Measurements from ENCODE around the gene NLRP2B.
"Not testable (repeated sequence)": the region's sequence is repeated elsewhere in the genome, so short reads cannot be mapped to it uniquely, and the experiment has no call there.

The NLRP2B gene

GRCh38 chrX:57651169-57651919 lies 28.7 kb downstream of the NLRP2B start:
- Histone ChIP-seq H3K4me3 (ENCODE audit: low read depth, low read length) (peak overlapping the region; percentile 24; the same call in 1 of the 2 replicates), H3K27me3 (ENCODE audit: control insufficient read depth, insufficient read depth, low read length) (no peaks in the 10 kb centered on the region), H3K9me3 (ENCODE audit: control insufficient read depth, insufficient read depth, low read length) (peaks cover 39% of the 10 kb centered on the region), H3K27ac (ENCODE audit: low read depth, low read length) (no peak overlapping the region), H3K4me1 (ENCODE audit: control insufficient read depth, insufficient read depth, low read length) (peaks cover 17% of the 10 kb centered on the region), H3K36me3 (ENCODE audit: control insufficient read depth, insufficient read depth, low read length) (no peaks in the 10 kb centered on the region), H3K9ac (ENCODE audit: low read depth, low read length) (no peak overlapping the region)

GRCh38 chrX:57647020-57647419 lies 33.0 kb downstream of the NLRP2B start:
- H3K4me1 ChIP-seq (ENCODE audit: control insufficient read depth, insufficient read depth, low read length), result peaks cover 20% of the 10 kb centered on the region
- no peak overlapping the region for H3K9ac ChIP-seq (ENCODE audit: low read depth, low read length)
- no peaks in the 10 kb centered on the region for H3K36me3 ChIP-seq (ENCODE audit: control insufficient read depth, insufficient read depth, low read length)
- peaks cover 16% of the 10 kb centered on the region for H3K9me3 ChIP-seq (ENCODE audit: control insufficient read depth, insufficient read depth, low read length)
- H3K27ac ChIP-seq (ENCODE audit: low read depth, low read length), result peak overlapping the region; percentile 37
- no peak overlapping the region for H3K4me3 ChIP-seq (ENCODE audit: low read depth, low read length)
- no peaks in the 10 kb centered on the region for H3K27me3 ChIP-seq (ENCODE audit: control insufficient read depth, insufficient read depth, low read length)

GRCh38 chrX:57643698-57644097 lies 36.4 kb downstream of the NLRP2B start:
- Histone ChIP-seq H3K9me3 (ENCODE audit: control insufficient read depth, insufficient read depth, low read length) (peaks cover 32% of the 10 kb centered on the region), H3K4me1 (ENCODE audit: control insufficient read depth, insufficient read depth, low read length) (peaks cover 13% of the 10 kb centered on the region), H3K27me3 (ENCODE audit: control insufficient read depth, insufficient read depth, low read length) (no peaks in the 10 kb centered on the region), H3K4me3 (ENCODE audit: low read depth, low read length) (no peak overlapping the region), H3K27ac (ENCODE audit: low read depth, low read length) (no peak overlapping the region), H3K36me3 (ENCODE audit: control insufficient read depth, insufficient read depth, low read length) (no peaks in the 10 kb centered on the region), H3K9ac (ENCODE audit: low read depth, low read length) (no peak overlapping the region)

DNA sequence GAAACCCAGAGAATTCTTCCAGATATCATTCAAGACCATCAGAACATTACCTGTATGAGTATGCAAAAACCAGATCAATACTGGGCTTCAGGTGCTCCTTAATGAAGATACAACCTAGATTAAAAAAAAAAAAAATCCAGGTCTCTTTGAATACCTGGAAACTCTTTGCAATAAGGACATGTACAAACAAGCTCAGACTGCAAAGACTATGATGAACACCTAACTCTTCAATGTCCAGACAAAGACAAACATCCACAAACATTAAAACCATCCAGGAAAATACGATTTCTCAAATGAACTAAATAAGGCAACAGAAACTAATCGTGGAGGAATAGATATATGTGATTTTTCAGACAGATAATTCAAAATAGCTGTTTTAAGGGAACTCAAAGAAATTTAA lies 38.7 kb downstream of the NLRP2B start:
- Histone ChIP-seq H3K4me3 (ENCODE audit: low read depth, low read length) (no peak overlapping the region), H3K4me1 (ENCODE audit: control insufficient read depth, insufficient read depth, low read length) (0 out of 2 replicates have a peak, but pooled peaks cover 3% of the 10 kb centered on the region), H3K36me3 (ENCODE audit: control insufficient read depth, insufficient read depth, low read length) (no peaks in the 10 kb centered on the region), H3K9ac (ENCODE audit: low read depth, low read length) (no peak overlapping the region), H3K9me3 (ENCODE audit: control insufficient read depth, insufficient read depth, low read length) (peaks cover 33% of the 10 kb centered on the region), H3K27me3 (ENCODE audit: control insufficient read depth, insufficient read depth, low read length) (no peaks in the 10 kb centered on the region), H3K27ac (ENCODE audit: low read depth, low read length) (no peak overlapping the region)

- Histone ChIP-seq H3K9me3 (ENCODE audit: control insufficient read depth, insufficient read depth, low read length) (peaks cover 33% of the 10 kb centered on the region), H3K27ac (ENCODE audit: low read depth, low read length) (no peak overlapping the region), H3K4me1 (ENCODE audit: control insufficient read depth, insufficient read depth, low read length) (no peaks in the 10 kb centered on the region), H3K9ac (ENCODE audit: low read depth, low read length) (no peak overlapping the region), H3K4me3 (ENCODE audit: low read depth, low read length) (no peak overlapping the region), H3K27me3 (ENCODE audit: control insufficient read depth, insufficient read depth, low read length) (no peaks in the 10 kb centered on the region), H3K36me3 (ENCODE audit: control insufficient read depth, insufficient read depth, low read length) (no peaks in the 10 kb centered on the region)
These were observed 39.4 kb downstream of the NLRP2B start for GRCh38 chrX:57640674-57641016.

- H3K4me1 ChIP-seq (ENCODE audit: control insufficient read depth, insufficient read depth, low read length); H3K27ac ChIP-seq (ENCODE audit: low read depth, low read length); H3K27me3 ChIP-seq (ENCODE audit: control insufficient read depth, insufficient read depth, low read length); H3K9ac ChIP-seq (ENCODE audit: low read depth, low read length); H3K36me3 ChIP-seq (ENCODE audit: control insufficient read depth, insufficient read depth, low read length); H3K4me3 ChIP-seq (ENCODE audit: low read depth, low read length): not testable (repeated sequence)
- peaks cover 12% of the 10 kb centered on the region; the same call in 1 of the 2 replicates for H3K9me3 ChIP-seq (ENCODE audit: control insufficient read depth, insufficient read depth, low read length)
These were observed 50.6 kb downstream of the NLRP2B start for GRCh38 chrX:57629438-57629837.
